Activated naive CD4-positive, alpha-beta T cell treated with anti-CD3 and anti-CD28 coated beads, Interleukin-2, amount 50 U/mL, for 16 hours (primary cell): Measurements from ENCODE around the gene ACOT8.
"Not testable (repeated sequence)": the region's sequence is repeated elsewhere in the genome, so short reads cannot be mapped to it uniquely, and the experiment has no call there.

Experiments
- DNase-seq: peaks from one replicate; pipeline ENCODE4 v3.0.0-alpha.2; 2020

ACOT8 gene

GRCh38 chr20:45850926-45851325, 6.3 kb downstream of the ACOT8 start:
- no peak for DNase-seq

GRCh38 chr20:45850238-45850637, 7.0 kb downstream of the ACOT8 start:
- no peak for DNase-seq

DNA sequence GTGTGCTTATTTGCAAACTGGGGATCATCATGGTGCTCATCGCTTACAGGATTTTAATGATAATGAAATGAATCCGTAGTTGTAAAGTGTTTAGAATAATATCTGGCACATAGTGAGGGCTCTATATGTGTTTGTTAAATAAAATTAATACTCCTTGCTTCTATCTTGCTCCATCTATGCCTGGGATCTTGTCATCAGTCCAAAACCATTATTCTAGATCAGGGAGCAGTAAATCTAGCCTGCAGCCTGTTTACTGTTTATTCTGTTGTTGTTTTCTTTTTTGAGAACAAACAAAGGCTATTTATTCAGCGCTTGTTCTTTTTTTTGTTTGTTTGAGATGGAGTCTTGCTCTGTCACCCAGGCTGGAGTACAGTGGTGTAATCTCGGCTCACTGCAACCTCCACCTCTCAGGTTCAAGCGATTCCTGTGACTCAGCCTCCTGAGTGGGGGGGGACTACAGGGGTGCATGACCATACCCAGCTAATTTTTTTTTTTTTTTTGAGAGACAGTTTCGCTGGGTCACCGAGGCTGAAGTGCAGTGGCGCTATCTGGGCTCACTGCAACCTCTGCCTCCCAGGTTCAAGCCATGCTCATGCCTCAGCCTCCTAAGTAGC, 8.1 kb downstream of the ACOT8 start:
- DNase-seq: no peak

DNA sequence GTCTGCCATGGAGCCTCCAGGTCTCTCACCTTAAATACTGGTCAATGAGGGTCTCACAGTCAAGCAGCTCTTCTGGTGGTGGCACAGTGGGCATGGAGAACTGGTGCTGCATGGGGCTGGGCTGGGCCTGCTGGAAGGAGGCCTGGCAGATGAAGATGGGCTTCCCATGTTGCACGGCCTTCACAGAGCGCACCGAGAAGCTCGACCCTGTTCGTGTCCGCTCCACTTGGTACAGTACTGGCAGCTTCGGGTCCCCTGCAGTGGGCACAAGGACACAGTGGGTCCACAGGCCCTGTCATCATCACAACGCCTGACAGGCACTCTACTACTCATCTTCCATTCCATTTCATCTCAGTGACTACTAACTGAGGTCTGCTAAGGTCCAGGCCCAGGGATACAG, 8.8 kb downstream of the ACOT8 start:
- no peak for DNase-seq

DNA sequence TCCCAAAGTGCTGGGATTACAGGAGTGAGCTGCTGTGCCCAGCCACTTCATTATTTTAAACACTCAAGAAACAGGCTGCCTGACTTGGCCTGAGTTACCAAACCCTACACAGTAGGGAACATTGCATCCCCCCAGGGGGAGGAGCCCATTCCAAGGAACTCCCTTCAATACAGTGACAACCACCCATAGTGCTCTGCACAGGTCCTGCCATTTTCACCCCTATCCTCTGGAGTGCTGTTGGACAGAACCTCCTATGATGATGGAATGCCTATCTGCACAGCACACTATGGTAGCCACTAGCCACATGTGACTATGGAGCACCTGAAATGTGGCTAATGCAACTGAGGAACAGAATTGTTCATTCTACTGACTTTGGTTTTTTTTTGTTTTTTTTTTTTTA, 11.7 kb downstream of the ACOT8 start:
- DNase-seq: no peak

DNA sequence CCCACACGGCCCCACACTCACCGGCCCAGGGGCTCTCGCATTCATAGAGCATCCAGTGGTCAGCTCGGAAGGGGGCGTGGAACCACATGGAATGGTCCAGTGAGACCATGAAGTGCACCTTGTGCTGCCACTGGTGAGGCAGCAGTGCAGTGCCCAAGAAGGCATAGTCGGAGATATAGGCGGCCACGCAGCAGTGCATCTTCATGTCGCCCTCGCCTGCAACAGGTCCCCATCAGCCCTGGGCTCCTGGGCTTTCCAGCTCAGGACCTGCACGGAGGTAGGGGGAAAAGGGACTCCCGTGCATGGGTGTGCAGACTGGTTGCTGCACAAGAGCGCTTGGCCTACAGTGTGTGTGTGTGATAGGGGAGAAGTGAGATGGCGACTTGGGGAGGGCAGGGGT, 13.7 kb downstream of the ACOT8 start:
- no peak for DNase-seq

- no peak for DNase-seq
These were observed 14.9 kb downstream of the ACOT8 start for GRCh38 chr20:45842169-45842812.

DNA sequence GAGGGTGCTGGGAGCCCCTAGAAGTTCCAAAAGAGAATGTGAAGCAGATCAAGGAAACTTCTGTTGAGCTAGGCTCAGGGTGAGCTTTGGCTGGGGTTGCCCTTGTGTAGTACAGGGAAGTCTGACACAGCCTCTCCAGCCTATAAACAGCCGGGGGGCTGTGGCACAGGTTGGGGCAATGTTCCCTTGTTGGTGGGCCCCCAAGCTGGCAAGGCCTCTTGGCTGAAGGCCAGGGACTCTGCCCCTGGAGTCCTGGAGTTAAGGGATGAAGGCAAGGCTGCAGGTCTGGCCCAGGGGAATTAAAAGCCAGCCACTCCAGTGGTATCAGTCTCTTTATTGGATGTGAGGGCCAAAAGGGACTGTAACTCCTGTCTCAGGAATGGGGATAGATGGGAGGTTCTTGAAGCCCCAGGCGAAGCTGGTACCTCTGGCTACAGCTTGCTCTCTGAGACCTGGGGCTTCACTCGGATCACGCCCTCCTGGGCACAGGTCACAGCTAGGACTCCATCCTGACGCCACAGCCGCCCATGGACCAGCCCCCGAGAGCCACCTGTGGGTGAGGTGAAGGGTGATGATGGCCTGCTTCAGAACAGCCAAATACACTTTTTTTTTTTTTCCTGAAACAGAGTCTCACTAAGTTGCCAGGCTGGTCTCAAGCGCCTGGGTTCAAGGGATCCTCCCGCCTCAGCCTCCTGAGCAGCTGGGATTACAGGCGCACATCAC, 15.6 kb downstream of the ACOT8 start:
- no peak for DNase-seq

- no peak for DNase-seq
These were observed 16.4 kb downstream of the ACOT8 start for GRCh38 chr20:45840700-45841198.

DNA sequence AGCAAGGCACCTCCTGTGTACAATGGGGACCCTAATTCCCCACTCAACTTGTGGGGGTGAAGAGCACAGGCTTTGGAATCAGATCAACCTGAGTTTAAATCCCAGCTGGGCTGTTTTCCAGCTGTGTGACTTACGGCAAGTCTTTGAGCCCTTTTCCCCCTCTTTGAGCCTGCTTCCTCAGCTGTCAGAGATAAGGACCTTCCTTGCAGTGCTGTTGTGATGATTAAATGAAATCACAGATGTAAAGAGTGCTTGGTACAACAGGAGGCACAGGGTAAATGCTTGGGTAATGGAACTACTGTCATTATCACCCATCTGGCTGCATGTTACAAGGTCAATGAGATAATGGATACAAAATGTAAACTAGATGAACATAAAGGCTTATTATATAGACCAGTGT, 20.4 kb downstream of the ACOT8 start:
- DNase-seq: no peak

- DNase-seq: no peak
These were observed 21.4 kb downstream of the ACOT8 start for GRCh38 chr20:45835825-45836224.

- no peak for DNase-seq
These were observed 21.8 kb downstream of the ACOT8 start for GRCh38 chr20:45835329-45835765.

DNA sequence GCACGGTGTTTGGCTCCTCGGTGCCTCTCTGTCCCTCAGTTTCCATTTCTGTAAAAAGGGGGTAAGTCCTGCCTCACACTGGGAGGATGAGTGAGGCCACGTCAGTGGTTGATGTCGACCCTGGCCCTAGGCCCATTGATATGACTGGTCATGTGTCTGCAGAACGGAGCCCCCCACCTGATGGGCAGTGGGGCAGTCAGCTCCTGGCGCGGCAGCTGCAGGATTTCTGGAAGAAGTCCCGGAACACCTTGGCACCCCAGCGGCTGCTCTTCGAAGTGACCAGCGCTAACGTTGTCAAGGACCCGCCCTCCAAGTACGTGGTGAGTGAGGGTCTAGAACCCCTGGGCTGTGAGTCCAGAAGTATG, 22.4 kb downstream of the ACOT8 start:
- DNase-seq: no peak

- peak; percentile 51 for DNase-seq
These were observed 23.1 kb downstream of the ACOT8 start for GRCh38 chr20:45833883-45834796.

DNA sequence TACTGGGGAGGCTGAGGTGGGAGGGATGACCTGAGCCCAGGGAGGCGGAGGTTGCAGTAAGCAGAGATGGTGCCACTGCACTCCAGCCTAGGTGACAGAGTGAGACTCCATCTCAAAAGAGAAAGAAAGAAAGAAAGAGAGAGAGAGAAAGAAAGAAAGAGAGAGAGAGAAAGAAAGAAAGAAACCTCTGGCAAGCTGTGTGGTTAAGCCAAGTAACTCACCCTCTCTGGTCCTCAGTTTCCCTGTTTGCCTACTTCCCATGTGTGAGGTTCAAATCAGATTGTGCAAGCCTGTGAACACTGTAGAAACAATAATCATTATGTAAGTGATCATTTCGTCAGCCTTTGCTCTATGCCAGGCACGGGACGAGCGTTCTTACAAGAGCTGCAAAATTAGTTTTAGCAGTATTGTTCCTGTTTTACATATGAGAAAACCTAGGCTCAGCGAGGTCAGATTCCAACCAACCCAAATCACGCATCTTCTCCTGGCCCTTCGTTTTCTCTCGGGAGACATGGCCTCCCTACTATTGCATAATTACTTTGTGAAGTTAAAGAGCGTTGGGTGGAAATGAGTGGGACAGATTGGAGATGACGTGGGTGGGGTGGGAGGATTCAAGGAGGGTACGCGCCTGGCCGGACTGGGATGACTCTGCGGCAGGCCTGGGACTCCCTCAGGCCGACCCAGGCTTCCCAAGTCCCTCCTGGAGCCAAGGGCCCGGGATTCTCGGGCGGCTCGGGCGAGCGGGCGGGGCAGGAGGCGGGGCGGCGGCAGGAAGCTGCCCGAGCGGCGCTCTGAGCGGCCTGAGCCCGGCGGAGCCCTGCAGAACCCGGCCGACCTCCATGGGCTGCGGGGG, 23.9 kb downstream of the ACOT8 start, which contains the start of gene SNX21:
SNX21 (plus strand) TSS at position 770 of the 853 bp plus-strand sequence. CDS start 121 bp downstream, outside the sequence.
- peak; percentile 17 for DNase-seq

GRCh38 chr20:45832619-45833018, 24.6 kb downstream of the ACOT8 start:
- DNase-seq: no peak

DNA sequence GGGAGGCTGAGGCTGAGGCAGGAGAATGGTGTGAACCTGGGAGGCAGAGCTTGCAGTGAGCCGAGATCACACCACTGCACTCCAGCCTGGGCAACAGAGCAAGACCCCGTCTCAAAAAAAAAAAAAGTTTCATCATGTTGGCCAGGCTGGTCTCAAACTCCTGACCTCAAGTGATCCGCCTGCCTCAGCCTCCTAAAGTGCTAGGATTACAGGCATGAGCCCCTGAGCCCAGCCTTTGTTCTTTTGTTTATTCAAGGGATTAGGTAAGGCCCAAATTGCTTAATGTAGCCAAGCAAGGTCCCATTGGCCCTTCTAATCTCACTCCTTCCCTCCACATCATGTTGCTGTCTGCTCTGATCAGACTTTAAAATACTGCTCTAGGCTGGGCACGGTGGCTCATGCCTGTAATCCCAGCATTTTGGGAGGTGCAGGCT, 27.5 kb downstream of the ACOT8 start:
- not testable (repeated sequence) for DNase-seq

DNA sequence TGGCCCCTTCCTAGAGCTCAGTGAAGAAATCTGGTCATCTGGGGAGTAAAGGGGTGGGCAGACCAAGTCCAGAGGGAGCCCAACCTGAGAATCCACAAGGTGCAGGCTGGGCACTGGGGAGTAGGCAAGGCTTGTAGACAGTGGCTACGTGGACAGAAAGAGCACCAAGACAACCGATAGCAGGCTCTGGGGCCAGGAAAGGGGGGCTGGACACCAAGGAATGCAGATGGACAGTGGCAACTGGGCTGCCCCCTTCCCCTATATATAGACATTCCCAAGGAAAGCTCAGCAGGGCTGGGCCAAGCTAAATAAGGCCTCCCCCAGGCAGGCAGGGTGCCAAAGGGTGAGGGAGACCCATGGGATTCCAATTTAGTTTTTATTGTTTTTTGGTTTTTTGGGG, 28.6 kb downstream of the ACOT8 start:
- DNase-seq: no peak

GRCh38 chr20:45827712-45828111, 29.5 kb downstream of the ACOT8 start:
- DNase-seq: no peak

DNA sequence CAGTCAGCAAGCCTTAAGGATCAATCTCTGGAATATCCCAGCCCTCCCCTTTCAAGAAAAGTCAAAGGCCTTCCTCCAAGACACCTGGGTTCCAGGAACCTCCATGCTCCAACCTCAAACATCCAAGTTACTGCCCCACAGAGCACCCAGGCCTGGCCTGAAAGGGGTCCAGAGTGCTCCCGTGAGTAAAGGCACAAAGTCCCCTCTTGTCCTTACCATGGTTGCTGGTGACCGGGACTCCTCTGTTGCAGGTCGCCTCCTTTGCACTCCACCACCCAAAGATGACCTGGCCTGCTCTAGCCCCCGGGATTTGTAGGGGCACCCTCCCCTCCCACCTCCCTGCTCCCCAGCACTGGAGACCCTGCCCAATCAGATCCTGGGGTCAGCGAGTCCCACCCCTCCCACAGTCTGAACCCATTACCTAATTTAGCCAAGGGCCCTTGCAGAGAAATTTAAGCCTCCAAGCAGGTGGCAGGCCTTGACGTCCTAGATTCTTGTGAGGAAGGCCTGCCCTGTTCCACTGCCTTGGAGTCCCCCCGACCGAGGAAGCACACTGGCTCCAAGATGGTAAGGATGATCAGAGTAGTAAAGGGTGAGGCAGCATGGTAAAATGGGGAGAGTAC, 30.1 kb downstream of the ACOT8 start, which contains the start of gene TNNC2:
TNNC2 (minus strand) TSS at position 283 of the 623 bp plus-strand sequence; CDS start at position 219, 64 bp downstream.
- DNase-seq: no peak

DNA sequence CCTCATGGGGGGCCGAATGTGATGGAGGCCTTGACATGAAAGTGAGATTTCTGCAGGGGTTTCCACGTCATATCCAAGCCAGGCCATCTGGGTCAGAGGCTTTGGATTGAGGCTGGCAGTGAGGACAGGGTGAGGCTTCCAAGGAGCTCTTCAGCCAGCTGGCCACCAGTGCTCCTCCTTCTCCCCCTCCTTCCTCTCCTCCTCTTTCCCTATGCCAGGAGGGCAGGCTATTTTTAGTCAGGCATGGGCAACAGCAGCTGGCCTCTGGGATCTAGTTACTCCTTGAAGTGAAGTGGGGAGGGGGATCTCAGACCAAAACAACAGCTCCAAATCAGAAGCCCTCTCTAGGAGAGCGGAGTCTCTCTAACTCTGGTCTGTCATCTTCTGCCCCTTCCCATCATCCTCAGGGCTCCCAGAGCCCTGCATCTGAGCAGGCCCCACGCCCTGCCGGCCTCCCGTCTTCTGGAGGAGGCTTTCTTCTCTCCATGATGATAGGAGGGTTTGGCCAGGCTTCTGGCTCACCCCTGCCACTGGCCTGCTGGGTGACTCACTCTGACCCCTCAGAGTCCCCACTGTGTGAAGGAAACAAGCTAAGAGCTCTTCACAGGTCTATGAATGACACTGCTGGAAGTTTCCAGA, 30.7 kb downstream of the ACOT8 start:
- no peak for DNase-seq
